Kidney (tissue), 14 donors: Measurements from ENCODE around the gene RAB33B. TPM values are rescaled to one million over a fixed set of nuclear protein-coding genes. Genes with fewer than 3 reads are reported as not detected.

Experiments used
- DNase-seq, 5 donors: peaks; one replicate each; pipeline ENCODE4 v3.0.0-alpha.2; 2013 to 2020
- FAIRE-seq: peaks from 2 replicates; lab custom pipeline; 2012; peaks lifted over from hg19 to GRCh38; lab: Jason Lieb, UNC
- H3K27ac ChIP-seq, 2 donors: one replicate each; pipeline ENCODE4 v1.7.0; 2013; ENCODE audit warnings: low read depth in 2 of 2, low read length in 2 of 2, inconsistent platforms in 1 of 2
- H3K27me3 ChIP-seq: one replicate; pipeline ENCODE4 v1.7.1; 2013; ENCODE audit warnings: low read length, inconsistent platforms; ENCODE audit not compliant: control insufficient read depth, insufficient read depth
- H3K36me3 ChIP-seq, 3 donors: one replicate each; pipeline versions ENCODE4 v1.7.0 to v1.7.1; 2013; ENCODE audit warnings: low read length in 3 of 3, control low read depth in 1 of 3, inconsistent platforms in 1 of 3; ENCODE audit not compliant: insufficient read depth in 3 of 3, control insufficient read depth in 2 of 3
- H3K4me1 ChIP-seq, 3 donors: one replicate each; pipeline versions ENCODE4 v1.7.0 to v1.7.1; 2013; ENCODE audit warnings: low read length in 3 of 3, inconsistent platforms in 1 of 3, low read depth in 1 of 3; ENCODE audit not compliant: control insufficient read depth in 2 of 3, insufficient read depth in 2 of 3
- H3K4me3 ChIP-seq, 3 donors: one replicate each; pipeline versions ENCODE4 v1.7.0 to v1.8.1; 2013; ENCODE audit warnings: low read length in 3 of 3, control low read depth in 1 of 3, inconsistent platforms in 1 of 3
- H3K9ac ChIP-seq, 3 donors: one replicate each; pipeline versions ENCODE4 v1.7.0 to v1.7.1; 2013; ENCODE audit warnings: low read length in 3 of 3, control low read depth in 1 of 3, inconsistent platforms in 1 of 3
- H3K9me3 ChIP-seq, 3 donors: one replicate each; pipeline versions ENCODE4 v1.7.0 to v1.7.1; 2013; ENCODE audit warnings: low read length in 3 of 3, control low read depth in 1 of 3, inconsistent platforms in 1 of 3; ENCODE audit not compliant: control insufficient read depth in 2 of 3, insufficient read depth in 1 of 3
- CTCF ChIP-seq: IDR thresholded peaks from 3 replicates; pipeline ENCODE4 v1.5.1; 2012; ENCODE audit warnings: mild to moderate bottlenecking, moderate library complexity, borderline replicate concordance; ENCODE audit not compliant: insufficient read depth; ENCODE audit errors: extremely low read depth
- intact Hi-C: fragments of 100-400 bp; cut with DNase I; formaldehyde crosslinking; loops from one replicate; pipeline ENCODE4 v1.11.1; 2022
- polyA plus RNA-seq: library from polyadenylated mRNA; stranded (reverse); fragments of 350-450 nt; fragmentation: Illumina TruSeq; extraction: RNeasy Lipid Tissue Mini Kit (QIAGEN cat#74804); gene quantifications from one replicate; pipeline ENCODE4 v1.2.3, GENCODE V29; 2014; ENCODE audit warnings: low read depth, low replicate concordance; ENCODE audit not compliant: insufficient read depth
- total RNA-seq: library from RNA; stranded (reverse); fragmentation: NEBNext Ultra II Directional; extraction: Animal tissue kit (Norgen Biotek cat#: 25700); gene quantifications from one replicate; pipeline ENCODE4 v1.2.1, GENCODE V29; 2021
- donor health status: control.
- donor health status: control.
- donor health status: control.
- donor health status: control.
- donor health status: control.
- donor health status: DM: yes; HTN: yes; CAD: no.
- donor health status: Normal renal cell carcinoma (clear cell type).

Gene RAB33B
- total and polyA plus RNA-seq, 2 donors from 2014 or later, result 2.5 to 9.8 TPM

- no peaks in the 10 kb centered on the region for H3K36me3 ChIP-seq
- no peaks in the 10 kb centered on the region for H3K4me1 ChIP-seq
- no peak overlapping the region for H3K27ac ChIP-seq
- TF ChIP-seq CTCF, result peak; percentile 51
- H3K9me3 ChIP-seq, result no peaks in the 10 kb centered on the region
- DNase-seq (peak in 2 of 5 donors; percentile 18 to 44), FAIRE-seq (peak; percentile 93)
- H3K4me3 ChIP-seq, result no peak overlapping the region
- H3K9ac ChIP-seq, result no peak overlapping the region
- no peaks in the 10 kb centered on the region for H3K27me3 ChIP-seq
- intact Hi-C loops, result no loop called here
These were observed 37.7 kb upstream of the RAB33B start for GRCh38 chr4:139416073-139416673.

GRCh38 chr4:139419388-139419914, 34.5 kb upstream of the RAB33B start:
- H3K9ac ChIP-seq, result no peak overlapping the region
- intact Hi-C loops, result no loop called here
- H3K4me1 ChIP-seq, result no peaks in the 10 kb centered on the region
- H3K9me3 ChIP-seq, result no peaks in the 10 kb centered on the region
- no peak overlapping the region for H3K4me3 ChIP-seq
- no peaks in the 10 kb centered on the region for H3K36me3 ChIP-seq
- DNase-seq (peak in 3 of 5 donors; percentile 17 to 69 (median 25)), FAIRE-seq (no peak)
- no peaks in the 10 kb centered on the region for H3K27me3 ChIP-seq
- no peak for TF ChIP-seq CTCF
- H3K27ac ChIP-seq, result no peak overlapping the region

- H3K27me3 ChIP-seq, result no peaks in the 10 kb centered on the region
- H3K36me3 ChIP-seq, result no peaks in the 10 kb centered on the region
- no peak for TF ChIP-seq CTCF
- H3K27ac ChIP-seq, result no peak overlapping the region
- no peak for DNase-seq
- H3K9ac ChIP-seq, result no peak overlapping the region
- no peak for FAIRE-seq
- H3K9me3 ChIP-seq, result no peaks in the 10 kb centered on the region
- intact Hi-C loops, result no loop called here
- no peaks in the 10 kb centered on the region for H3K4me1 ChIP-seq
- no peak overlapping the region for H3K4me3 ChIP-seq
These were observed 33.3 kb upstream of the RAB33B start for GRCh38 chr4:139420652-139421051.

GRCh38 chr4:139436122-139436521, 17.8 kb upstream of the RAB33B start:
- no peak for TF ChIP-seq CTCF
- no peaks in the 10 kb centered on the region for H3K4me1 ChIP-seq
- peaks cover 0 to 2% (median 0%) of the 10 kb centered on the region in 3 donors for H3K36me3 ChIP-seq
- intact Hi-C loops, result no loop called here
- no peaks in the 10 kb centered on the region for H3K27me3 ChIP-seq
- H3K27ac ChIP-seq, result no peak overlapping the region
- no peak overlapping the region for H3K4me3 ChIP-seq
- peaks cover 2 to 10% (median 3%) of the 10 kb centered on the region in 3 donors for H3K9me3 ChIP-seq
- DNase-seq, result no peak
- no peak for FAIRE-seq
- no peak overlapping the region for H3K9ac ChIP-seq
